ENCODE measurements around the gene THAP4. TPM values are rescaled to one million over a fixed set of nuclear protein-coding genes. Genes with fewer than 3 reads are reported as not detected.

Gene THAP4
- polyA plus RNA-seq, 3 donors: 15.1 to 25.9 (median 16.3) TPM

GRCh38 chr2:241617431-241618154, 19.4 kb downstream of the THAP4 start:
- peaks cover 0 to 1% (median 0%) of the 10 kb centered on the region in 7 donors for H3K9me3 Mint-ChIP-seq
- peak overlapping the region; percentile 49 for H2AFZ ChIP-seq (ENCODE audit: insufficient read depth, low read depth, low read length, poor library complexity, severe bottlenecking)

More at GRCh38 chr2:241617431-241618154, 19.4 kb downstream of the THAP4 start:
- peaks cover 16% of the 10 kb centered on the region for H3K4me1 Mint-ChIP-seq
- Histone ChIP-seq H3K79me2 (ENCODE audit: insufficient read depth, low read length) (peaks cover 4% of the 10 kb centered on the region), H3K27me3 (ENCODE audit: control insufficient read depth in 2 of 2, insufficient read depth in 2 of 2, low read length in 2 of 2) (no peaks in the 10 kb centered on the region), H3K4me1 (ENCODE audit: control insufficient read depth in 1 of 2, insufficient read depth in 2 of 2, low read length in 2 of 2) (peaks cover 10 to 11% of the 10 kb centered on the region in 2 donors), H3K4me2 (replicated peaks; ENCODE audit: extremely low read depth, low read length, poor library complexity, severe bottlenecking) (peak overlapping the region; percentile 74), H3K9ac (ENCODE audit: insufficient read depth, low read length, poor library complexity, severe bottlenecking) (peak overlapping the region; percentile 21), H3K4me3 (replicated peaks in 1 of 3; ENCODE audit: low read depth in 2 of 3, low read length in 3 of 3) (peak overlapping the region; percentile 33 to 69 (median 41)), H3K9me3 (replicated peaks in 1 of 2; ENCODE audit: control insufficient read depth in 1 of 2, insufficient read depth in 1 of 2, low read length in 2 of 2) (no peaks in the 10 kb centered on the region), H4K20me1 (ENCODE audit: insufficient read depth, low read length) (no peaks in the 10 kb centered on the region), H3K36me3 (replicated peaks in 1 of 2; ENCODE audit: control insufficient read depth in 1 of 2, insufficient read depth in 2 of 2, low read length in 2 of 2) (peaks cover 12% of the 10 kb centered on the region in 2 donors), H3K27ac (ENCODE audit: low read depth in 1 of 2, low read length in 2 of 2) (peak overlapping the region in 1 of 2 donors; percentile 34)
- peak overlapping the region in 6 of 7 donors; percentile 31 to 88 (median 78) for H3K27ac Mint-ChIP-seq
- WGBS (ENCODE audit: insufficient coverage): 31% methylated on average over 6 of the region's 15 CpGs
- peak overlapping the region; percentile 71 to 91 for H3K4me3 Mint-ChIP-seq
- H3K27me3 Mint-ChIP-seq (ENCODE audit: low read depth in 3 of 3): peaks cover 0 to 2% (median 0%) of the 10 kb centered on the region in 3 donors
- peak; percentile 15 to 25 (median 22) for DNase-seq
- intact Hi-C loops (cut with micrococcal nuclease): loop anchor here (5.0 kb wide), 2 partner anchors 110 to 275 kb away; partner anchors contain the start of gene STK25 (in 1 of the 2)
- H3K36me3 Mint-ChIP-seq: peaks cover 36 to 58% of the 10 kb centered on the region in 2 donors
- no peak for TF ChIP-seq CTCF (IDR thresholded peaks at IDR 0.05)

All from CD14-positive monocyte (primary cell).